Measurements from ENCODE around the gene AP4E1. TPM values are rescaled to one million over a fixed set of nuclear protein-coding genes. Genes with fewer than 3 reads are reported as not detected.
"Not testable (repeated sequence)": the region's sequence is repeated elsewhere in the genome, so short reads cannot be mapped to it uniquely, and the experiment has no call there.

The AP4E1 gene
- total RNA-seq, 2 experiments from 2014 or later, result 20.7 to 20.9 TPM

- no peak overlapping the region for H3K4me3 Mint-ChIP-seq
Observed at GRCh38 chr15:51006336-51006985, 98.0 kb downstream of the AP4E1 start.

GRCh38 chr15:51007131-51007666 lies 98.7 kb downstream of the AP4E1 start:
- H3K36me3 Mint-ChIP-seq, result peaks cover 58% of the 10 kb centered on the region
- H3K9me3 Mint-ChIP-seq, result peaks cover 21% of the 10 kb centered on the region
- H3K4me3 Mint-ChIP-seq, result no peak overlapping the region
- H3K4me1 Mint-ChIP-seq, result peaks cover 3% of the 10 kb centered on the region
- H3K27ac Mint-ChIP-seq, result no peak overlapping the region
- no peak for DNase-seq
- no peaks in the 10 kb centered on the region for H3K27me3 Mint-ChIP-seq

More at GRCh38 chr15:51006336-51006985, 98.0 kb downstream of the AP4E1 start:
- H3K9me3 Mint-ChIP-seq, result peaks cover 21% of the 10 kb centered on the region
- peaks cover 62% of the 10 kb centered on the region for H3K36me3 Mint-ChIP-seq
- no peak for DNase-seq
- no peaks in the 10 kb centered on the region for H3K27me3 Mint-ChIP-seq
- peaks cover 3% of the 10 kb centered on the region for H3K4me1 Mint-ChIP-seq
- no peak overlapping the region for H3K27ac Mint-ChIP-seq

- Mint-ChIP-seq H3K4me3 (no peak overlapping the region), H3K9me3 (peaks cover 24% of the 10 kb centered on the region), H3K36me3 (peaks cover 54% of the 10 kb centered on the region), H3K27ac (no peak overlapping the region), H3K4me1 (peaks cover 3% of the 10 kb centered on the region), H3K27me3 (no peaks in the 10 kb centered on the region)
- DNase-seq, result no peak
Observed at GRCh38 chr15:51011212-51011611, 102.7 kb downstream of the AP4E1 start.

- no peaks in the 10 kb centered on the region for H3K27me3 Mint-ChIP-seq
- DNase-seq, result no peak
- no peak overlapping the region for H3K4me3 Mint-ChIP-seq
- H3K36me3 Mint-ChIP-seq, result peaks cover 26% of the 10 kb centered on the region
- H3K9me3 Mint-ChIP-seq, result peaks cover 8% of the 10 kb centered on the region
- H3K27ac Mint-ChIP-seq, result no peak overlapping the region
- no peaks in the 10 kb centered on the region for H3K4me1 Mint-ChIP-seq
Observed at GRCh38 chr15:51016615-51017014, 108.1 kb downstream of the AP4E1 start.

DNA sequence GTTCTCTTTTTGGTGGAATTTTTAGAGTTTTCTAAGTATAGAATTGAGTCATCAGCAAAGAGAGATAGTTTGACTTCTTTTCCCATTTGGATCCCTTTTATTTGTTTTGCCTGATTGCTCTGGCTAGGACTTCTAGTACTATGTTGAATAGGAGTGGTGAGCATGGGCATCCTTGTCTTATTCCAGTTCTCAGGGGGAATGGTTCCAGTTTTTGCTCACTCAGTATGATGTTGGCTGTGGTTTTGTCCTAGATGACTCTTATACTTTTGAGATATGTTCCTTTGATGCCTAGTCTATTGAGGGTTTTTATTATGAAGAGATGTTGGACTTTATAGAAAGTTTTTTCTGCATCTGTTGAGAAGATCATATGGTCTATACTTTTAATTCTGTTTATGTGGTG lies 113.7 kb downstream of the AP4E1 start:
- no peaks in the 10 kb centered on the region for H3K4me1 Mint-ChIP-seq
- H3K4me3 Mint-ChIP-seq, result no peak overlapping the region
- H3K36me3 Mint-ChIP-seq, result peaks cover 12% of the 10 kb centered on the region
- no peaks in the 10 kb centered on the region for H3K27me3 Mint-ChIP-seq
- peaks cover 5% of the 10 kb centered on the region for H3K9me3 Mint-ChIP-seq
- no peak overlapping the region for H3K27ac Mint-ChIP-seq
- no peak for DNase-seq

DNA sequence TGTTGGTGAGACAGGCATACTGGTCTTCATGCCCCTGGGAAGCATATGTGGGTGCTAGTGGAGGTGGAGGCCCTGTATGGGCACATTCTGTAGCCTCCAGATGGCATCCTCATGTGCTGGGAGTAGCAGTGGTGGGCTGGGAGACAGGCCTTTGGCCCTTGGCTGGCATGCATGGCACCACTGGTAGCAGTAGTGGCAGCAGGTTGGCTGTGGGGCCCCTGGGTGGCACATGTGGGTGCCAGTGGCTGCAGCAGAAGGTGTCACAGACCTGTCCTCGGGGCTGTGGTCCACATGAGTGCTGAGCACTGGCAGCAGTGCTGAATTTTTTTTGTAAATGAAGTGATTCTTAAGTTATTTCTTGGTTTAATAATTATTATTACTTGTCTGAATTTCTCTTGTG lies 115.0 kb downstream of the AP4E1 start:
- no peak for DNase-seq
- Mint-ChIP-seq H3K36me3 (peaks cover 12% of the 10 kb centered on the region), H3K4me3 (no peak overlapping the region), H3K27ac (no peak overlapping the region), H3K4me1 (no peaks in the 10 kb centered on the region), H3K27me3 (no peaks in the 10 kb centered on the region), H3K9me3 (peaks cover 6% of the 10 kb centered on the region)

- no peak for DNase-seq
- Mint-ChIP-seq H3K4me3 (no peak overlapping the region), H3K4me1 (no peaks in the 10 kb centered on the region), H3K36me3 (peaks cover 5% of the 10 kb centered on the region), H3K9me3 (peaks cover 2% of the 10 kb centered on the region), H3K27me3 (no peaks in the 10 kb centered on the region), H3K27ac (no peak overlapping the region)
Observed at GRCh38 chr15:51024735-51025453, 116.4 kb downstream of the AP4E1 start.

GRCh38 chr15:51025454-51025846 lies 117.0 kb downstream of the AP4E1 start:
- H3K4me3 Mint-ChIP-seq, result no peak overlapping the region
- H3K4me1 Mint-ChIP-seq, result no peaks in the 10 kb centered on the region
- no peak for DNase-seq
- no peak overlapping the region for H3K27ac Mint-ChIP-seq
- H3K36me3 Mint-ChIP-seq, result no peaks in the 10 kb centered on the region
- peaks cover 1% of the 10 kb centered on the region for H3K9me3 Mint-ChIP-seq
- H3K27me3 Mint-ChIP-seq, result no peaks in the 10 kb centered on the region

- no peak for DNase-seq
- Mint-ChIP-seq H3K4me1 (no peaks in the 10 kb centered on the region), H3K27ac (no peak overlapping the region), H3K36me3 (no peaks in the 10 kb centered on the region), H3K27me3 (no peaks in the 10 kb centered on the region), H3K4me3 (no peak overlapping the region), H3K9me3 (peaks cover 1% of the 10 kb centered on the region)
Observed at GRCh38 chr15:51030649-51031316, 122.3 kb downstream of the AP4E1 start.

- H3K9me3 Mint-ChIP-seq, H3K4me1 Mint-ChIP-seq, H3K27ac Mint-ChIP-seq, H3K36me3 Mint-ChIP-seq, H3K4me3 Mint-ChIP-seq, H3K27me3 Mint-ChIP-seq, DNase-seq: not testable (repeated sequence)
Observed at GRCh38 chr15:51037474-51037873, 129.0 kb downstream of the AP4E1 start.

DNA sequence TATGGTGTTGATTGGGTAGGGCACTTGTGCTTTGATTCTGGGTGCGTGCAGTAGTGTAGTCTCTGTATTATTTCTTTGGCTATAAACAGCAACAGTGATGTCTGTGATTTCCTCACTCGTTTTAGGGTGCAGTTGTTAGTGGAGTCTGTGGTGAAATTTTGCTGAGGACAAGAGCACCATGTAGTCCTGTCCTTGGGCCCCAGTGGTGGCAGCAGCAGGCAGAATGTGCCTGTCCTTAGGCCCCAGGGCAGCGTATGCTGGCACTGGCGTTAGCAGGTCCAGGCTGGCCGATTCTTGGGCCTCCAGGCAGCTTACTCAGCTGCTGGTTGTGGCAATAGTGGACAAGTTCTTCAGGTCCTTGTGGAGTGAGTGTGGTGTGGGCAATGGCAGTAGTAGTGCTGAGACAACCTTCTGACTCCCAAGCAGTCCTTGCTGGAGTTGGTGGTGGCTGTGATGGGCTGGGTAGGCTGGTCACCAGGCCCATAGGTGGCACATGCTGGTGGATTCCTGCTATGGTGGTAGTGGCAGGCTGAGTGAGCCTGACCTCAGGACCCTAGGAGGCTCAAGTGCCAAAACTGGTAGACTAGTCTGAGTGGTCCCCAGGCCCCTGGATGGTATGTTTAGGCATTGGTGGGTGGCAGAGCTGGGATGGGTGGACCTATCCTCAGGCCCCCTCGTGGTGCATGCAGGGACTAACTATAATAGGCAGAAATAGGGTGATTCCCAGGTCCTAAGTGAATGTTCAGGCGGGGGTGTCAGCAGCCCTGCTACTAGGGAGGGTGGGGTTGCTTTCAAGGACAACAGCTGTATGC lies 129.9 kb downstream of the AP4E1 start:
- H3K4me3 Mint-ChIP-seq, result no peak overlapping the region
- H3K27ac Mint-ChIP-seq, result no peak overlapping the region
- DNase-seq, result no peak
- no peaks in the 10 kb centered on the region for H3K27me3 Mint-ChIP-seq
- H3K4me1 Mint-ChIP-seq, result no peaks in the 10 kb centered on the region
- H3K9me3 Mint-ChIP-seq, result peaks cover 2% of the 10 kb centered on the region
- peaks cover 8% of the 10 kb centered on the region for H3K36me3 Mint-ChIP-seq

- no peak for DNase-seq
- H3K27ac Mint-ChIP-seq, result no peak overlapping the region
- H3K27me3 Mint-ChIP-seq, result no peaks in the 10 kb centered on the region
- peaks cover 2% of the 10 kb centered on the region for H3K9me3 Mint-ChIP-seq
- H3K36me3 Mint-ChIP-seq, result peaks cover 8% of the 10 kb centered on the region
- H3K4me1 Mint-ChIP-seq, result no peaks in the 10 kb centered on the region
- no peak overlapping the region for H3K4me3 Mint-ChIP-seq
Observed at GRCh38 chr15:51038974-51039319, 130.5 kb downstream of the AP4E1 start.

DNA sequence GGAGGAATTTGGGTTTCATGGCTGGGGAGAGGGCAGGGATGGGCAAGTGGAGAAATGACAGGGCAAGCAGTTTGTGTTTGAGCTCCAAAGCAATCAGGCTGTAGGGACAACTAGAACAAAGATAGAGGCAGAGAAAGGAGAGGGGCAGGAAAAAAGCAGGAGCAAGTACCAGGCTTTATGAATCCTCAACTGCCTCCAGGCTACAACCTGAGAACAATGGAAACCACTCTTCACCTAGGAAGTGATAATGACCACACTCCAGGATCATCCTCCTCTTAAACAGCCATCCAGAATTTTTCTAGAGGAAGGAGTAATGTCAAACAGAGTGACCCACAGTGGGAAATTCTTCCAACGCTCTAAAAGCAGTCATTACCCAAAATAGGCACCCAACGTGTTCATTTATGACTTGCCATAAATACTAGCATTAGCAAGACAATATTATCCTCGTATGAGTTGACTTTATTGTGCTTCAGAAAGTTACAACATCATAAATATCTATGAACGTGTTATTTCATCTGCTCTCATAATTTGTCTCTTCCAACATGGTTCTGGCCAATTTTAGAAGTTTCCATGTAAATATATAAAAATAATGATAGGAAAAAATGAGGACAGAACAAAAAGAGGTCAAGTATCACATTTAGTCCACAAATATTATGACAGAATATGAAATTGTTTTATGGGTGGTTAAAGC lies 135.7 kb downstream of the AP4E1 start:
- DNase-seq, result no peak
- no peaks in the 10 kb centered on the region for H3K9me3 Mint-ChIP-seq
- H3K27ac Mint-ChIP-seq, result no peak overlapping the region
- H3K27me3 Mint-ChIP-seq, result no peaks in the 10 kb centered on the region
- H3K36me3 Mint-ChIP-seq, result no peaks in the 10 kb centered on the region
- no peaks in the 10 kb centered on the region for H3K4me1 Mint-ChIP-seq
- no peak overlapping the region for H3K4me3 Mint-ChIP-seq

- Mint-ChIP-seq H3K4me1 (no peaks in the 10 kb centered on the region), H3K9me3 (no peaks in the 10 kb centered on the region), H3K27ac (no peak overlapping the region), H3K36me3 (no peaks in the 10 kb centered on the region), H3K4me3 (no peak overlapping the region), H3K27me3 (no peaks in the 10 kb centered on the region)
- no peak for DNase-seq
Observed at GRCh38 chr15:51046016-51046415, 137.5 kb downstream of the AP4E1 start.
